PC-3 (cell line): ENCODE data around the gene MED13L. TPM values are rescaled to one million over a fixed set of nuclear protein-coding genes. Genes with fewer than 3 reads are reported as not detected.

Experiments
- ATAC-seq: fragments of 200-7000 bp; cut with Tn5 transposase; 2 replicates; pipeline ENCODE4 v1.9.1; 2020; ENCODE audit warnings: mild to moderate bottlenecking, moderate library complexity
- BruUV-seq: library from RNA; stranded (reverse); fragments of 400-500 nt; replicated peaks from 2 replicates; lab custom pipeline; 2021; lab: Mats Ljungman, UMichigan
- CTCF ChIA-PET: fragments of 300-600 bp; sonication (Branson Sonifier 250); formaldehyde crosslinking; loops from one replicate; lab custom pipeline; 2022; ENCODE audit warnings: antibody characterized with exemption; lab: Charles Lee
- POLR2A ChIA-PET: fragments of 300-600 bp; sonication (Branson Sonifier 250); formaldehyde crosslinking; loops from one replicate; lab custom pipeline; 2022; ENCODE audit warnings: antibody characterized with exemption; ENCODE audit not compliant: unreplicated experiment; lab: Charles Lee
- DNase-seq: peaks from one replicate; pipeline ENCODE4 v3.0.0-alpha.2; 2015
- H2AFZ ChIP-seq: fragments of 300-600 bp; sonication (generic); 2 replicates; pipeline ENCODE4 v1.6.0; 2016; ENCODE audit warnings: antibody characterized with exemption, low read length
- H3F3A ChIP-seq: fragments of 300-600 bp; sonication (generic); one replicate; pipeline ENCODE4 v1.6.0; 2017; ENCODE audit warnings: antibody characterized with exemption, low read length, control low read depth, mild to moderate bottlenecking; ENCODE audit not compliant: unreplicated experiment
- H3K27ac ChIP-seq: fragments of 300-600 bp; sonication (generic); 2 replicates; pipeline ENCODE4 v1.5.1; 2016; ENCODE audit warnings: mild to moderate bottlenecking, low read length
- H3K27me3 ChIP-seq: fragments of 300-600 bp; sonication (generic); 2 replicates; pipeline ENCODE4 v1.6.1; 2016; ENCODE audit warnings: low read length, mixed read lengths
- H3K36me3 ChIP-seq: fragments of 300-600 bp; sonication (generic); 2 replicates; pipeline ENCODE4 v1.6.1; 2016; ENCODE audit warnings: low read depth, mixed run types, low read length, mixed read lengths
- H3K4me1 ChIP-seq: fragments of 300-600 bp; sonication (generic); 2 replicates; pipeline ENCODE4 v1.5.1; 2016; ENCODE audit warnings: low read length; ENCODE audit not compliant: insufficient read depth
- H3K4me2 ChIP-seq: fragments of 300-600 bp; sonication (generic); 2 replicates; pipeline ENCODE4 v1.6.0; 2016; ENCODE audit warnings: low read length
- H3K4me3 ChIP-seq: fragments of 300-600 bp; sonication (generic); 2 replicates; pipeline ENCODE4 v1.5.1; 2016; ENCODE audit warnings: mild to moderate bottlenecking, low read length, mixed read lengths
- H3K79me2 ChIP-seq: fragments of 300-600 bp; sonication (generic); 2 replicates; pipeline ENCODE4 v1.6.1; 2017; ENCODE audit warnings: low read length, mixed read lengths
- H3K9ac ChIP-seq: fragments of 300-600 bp; sonication (generic); 2 replicates; pipeline ENCODE4 v1.6.0; 2016; ENCODE audit warnings: mild to moderate bottlenecking, low read length
- H3K9me2 ChIP-seq: fragments of 300-600 bp; sonication (generic); replicated peaks from 2 replicates; pipeline ENCODE4 v1.6.1; 2016; ENCODE audit warnings: mixed run types, low read length, mixed read lengths
- H3K9me3 ChIP-seq: fragments of 300-600 bp; sonication (generic); 2 replicates; pipeline ENCODE4 v1.6.1; 2016; ENCODE audit warnings: low read length, mixed read lengths
- H4K20me1 ChIP-seq: fragments of 300-600 bp; sonication (generic); 2 replicates; pipeline ENCODE4 v1.6.1; 2016; ENCODE audit warnings: low read length, mixed read lengths
- EZH2 ChIP-seq: fragments of 300-600 bp; sonication (generic); IDR thresholded peaks from one replicate; pipeline ENCODE4 v1.6.1; 2017; ENCODE audit warnings: antibody characterized with exemption, mild to moderate bottlenecking, low read length; ENCODE audit not compliant: unreplicated experiment
- EZH2phosphoT487 ChIP-seq: fragments of 300-600 bp; sonication (generic); IDR thresholded peaks from 2 replicates; pipeline ENCODE4 v1.6.1; 2018; ENCODE audit warnings: mild to moderate bottlenecking, antibody characterized with exemption, low read length, borderline replicate concordance
- intact Hi-C: fragments of 100-400 bp; cut with micrococcal nuclease; formaldehyde crosslinking; loops from 2 replicates; pipeline ENCODE4 v1.9.0; 2023
- total RNA-seq: library from RNA; depleted of rRNA; stranded (reverse); fragments of >200 nt; gene quantifications from 2 replicates; pipeline ENCODE4 v1.2.3, GENCODE V29; 2014
- TF ChIP-seq, protein P1 (sequence below): fragments of 300-600 bp; sonication (generic); conservative IDR thresholded peaks from 2 replicates; pipeline ENCODE4 v1.5.1; 2017; ENCODE audit warnings: antibody characterized with exemption, low read depth, mild to moderate bottlenecking, low read length

Gene MED13L
- total RNA-seq, 1 experiment from 2014 or later = 61.2 TPM

DNA sequence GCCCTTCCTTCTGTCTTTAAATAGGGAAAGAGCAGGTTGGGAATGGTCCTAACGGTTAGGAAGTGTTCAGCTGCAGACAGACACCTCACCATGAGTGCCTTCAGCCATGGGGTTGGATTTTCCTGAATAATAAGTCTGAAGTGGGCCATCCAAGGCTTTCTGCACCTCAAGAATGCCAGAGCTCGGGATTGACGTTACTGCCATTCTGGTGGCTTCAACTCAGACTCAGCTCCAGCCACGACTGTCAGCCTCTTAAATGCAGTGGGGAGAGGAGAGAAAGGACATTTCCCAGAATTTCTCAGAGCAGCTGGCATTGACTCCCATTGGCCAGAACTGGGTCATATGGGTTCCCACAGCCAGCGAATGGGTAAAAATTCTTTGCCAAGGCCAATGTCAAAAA, 363.4 kb downstream of the MED13L start:
- ChIA-PET CTCF (no interaction called here), POLR2A (no interaction called here)
- ATAC-seq (no peak), DNase-seq (no peak)
- BruUV-seq = no TSS peak
- H3K27me3 ChIP-seq = peaks cover 3% of the 10 kb centered on the region; the same call in 1 of the 2 replicates
- intact Hi-C loops = loop anchor here (10.0 kb wide), 2 partner anchors 279 to 1929 kb away; no protein-coding TSS in a partner anchor
- no peaks in the 10 kb centered on the region for H3K9me3 ChIP-seq
- no peaks in the 10 kb centered on the region for H3K79me2 ChIP-seq
- no peak overlapping the region for H3K9ac ChIP-seq
- no peak for TF ChIP-seq EZH2phosphoT487
- no peak for TF ChIP-seq EZH2
- TF ChIP-seq, protein P1, sequence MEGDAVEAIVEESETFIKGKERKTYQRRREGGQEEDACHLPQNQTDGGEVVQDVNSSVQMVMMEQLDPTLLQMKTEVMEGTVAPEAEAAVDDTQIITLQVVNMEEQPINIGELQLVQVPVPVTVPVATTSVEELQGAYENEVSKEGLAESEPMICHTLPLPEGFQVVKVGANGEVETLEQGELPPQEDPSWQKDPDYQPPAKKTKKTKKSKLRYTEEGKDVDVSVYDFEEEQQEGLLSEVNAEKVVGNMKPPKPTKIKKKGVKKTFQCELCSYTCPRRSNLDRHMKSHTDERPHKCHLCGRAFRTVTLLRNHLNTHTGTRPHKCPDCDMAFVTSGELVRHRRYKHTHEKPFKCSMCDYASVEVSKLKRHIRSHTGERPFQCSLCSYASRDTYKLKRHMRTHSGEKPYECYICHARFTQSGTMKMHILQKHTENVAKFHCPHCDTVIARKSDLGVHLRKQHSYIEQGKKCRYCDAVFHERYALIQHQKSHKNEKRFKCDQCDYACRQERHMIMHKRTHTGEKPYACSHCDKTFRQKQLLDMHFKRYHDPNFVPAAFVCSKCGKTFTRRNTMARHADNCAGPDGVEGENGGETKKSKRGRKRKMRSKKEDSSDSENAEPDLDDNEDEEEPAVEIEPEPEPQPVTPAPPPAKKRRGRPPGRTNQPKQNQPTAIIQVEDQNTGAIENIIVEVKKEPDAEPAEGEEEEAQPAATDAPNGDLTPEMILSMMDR = no peak
- H2AFZ ChIP-seq = no peak overlapping the region
- no peaks in the 10 kb centered on the region for H3K9me2 ChIP-seq
- no peaks in the 10 kb centered on the region for H3K4me1 ChIP-seq
- no peak overlapping the region for H3K4me2 ChIP-seq
- H3K36me3 ChIP-seq = no peaks in the 10 kb centered on the region
- H3K27ac ChIP-seq = no peak overlapping the region
- H4K20me1 ChIP-seq = no peaks in the 10 kb centered on the region
- H3F3A ChIP-seq = no peaks in the 10 kb centered on the region
- no peak overlapping the region for H3K4me3 ChIP-seq

- intact Hi-C loops = loop anchor here (10.0 kb wide), 2 partner anchors 278 to 1928 kb away; no protein-coding TSS in a partner anchor
- ATAC-seq = no peak
Measured at GRCh38 chr12:115912440-115912839, 365.1 kb downstream of the MED13L start.

DNA sequence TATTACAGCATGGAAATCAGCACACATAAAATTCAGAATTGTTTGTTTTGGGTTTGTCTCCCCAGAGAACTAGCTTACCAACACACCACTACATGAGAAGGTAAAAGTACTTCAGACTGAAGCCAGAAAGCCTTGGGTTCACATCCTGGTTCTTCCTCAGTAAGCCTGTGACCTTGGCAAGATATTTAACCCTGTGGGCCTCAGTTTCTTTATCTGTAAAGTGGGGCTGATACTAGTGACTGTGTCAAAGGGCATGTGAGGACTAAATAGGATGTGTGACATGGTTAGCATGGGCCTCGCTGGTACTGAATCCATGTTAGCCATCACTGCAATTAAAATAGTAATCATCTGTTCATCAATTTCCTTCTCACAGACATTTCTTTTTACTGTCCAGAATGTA, 366.1 kb downstream of the MED13L start:
- no peaks in the 10 kb centered on the region for H3K9me2 ChIP-seq
- H3K9ac ChIP-seq = no peak overlapping the region
- intact Hi-C loops = loop anchor here (10.0 kb wide), 2 partner anchors 277 to 1927 kb away; no protein-coding TSS in a partner anchor
- no peaks in the 10 kb centered on the region for H3K9me3 ChIP-seq
- H3K4me1 ChIP-seq = no peaks in the 10 kb centered on the region
- H3F3A ChIP-seq = no peaks in the 10 kb centered on the region
- DNase-seq (no peak), ATAC-seq (no peak)
- no peak overlapping the region for H2AFZ ChIP-seq
- ChIA-PET POLR2A (no interaction called here), CTCF (interaction anchor here (0.6 kb wide), 1 partner anchor 153 kb away, joined by 3 read pairs; no protein-coding TSS in a partner anchor)
- no TSS peak for BruUV-seq
- no peak overlapping the region for H3K4me3 ChIP-seq
- no peaks in the 10 kb centered on the region for H3K79me2 ChIP-seq
- H3K27me3 ChIP-seq = no peaks in the 10 kb centered on the region
- TF ChIP-seq EZH2 (no peak), EZH2phosphoT487 (no peak)
- TF ChIP-seq, protein P1 = no peak
- H4K20me1 ChIP-seq = no peaks in the 10 kb centered on the region
- H3K27ac ChIP-seq = no peak overlapping the region
- no peaks in the 10 kb centered on the region for H3K36me3 ChIP-seq
- no peak overlapping the region for H3K4me2 ChIP-seq

More at GRCh38 chr12:115912440-115912839, 365.1 kb downstream of the MED13L start:
- BruUV-seq = no TSS peak
- H3K9me3 ChIP-seq = no peaks in the 10 kb centered on the region
- no peak overlapping the region for H3K9ac ChIP-seq
- ChIA-PET CTCF (no interaction called here), POLR2A (no interaction called here)
- no peaks in the 10 kb centered on the region for H3K9me2 ChIP-seq
- H3K36me3 ChIP-seq = no peaks in the 10 kb centered on the region
- TF ChIP-seq EZH2 (no peak), EZH2phosphoT487 (no peak)
- TF ChIP-seq, protein P1 = no peak
- no peaks in the 10 kb centered on the region for H3K79me2 ChIP-seq
- no peaks in the 10 kb centered on the region for H4K20me1 ChIP-seq
- no peak overlapping the region for H3K4me2 ChIP-seq
- no peak for DNase-seq
- H3F3A ChIP-seq = no peaks in the 10 kb centered on the region
- no peak overlapping the region for H3K4me3 ChIP-seq
- H3K27ac ChIP-seq = no peak overlapping the region
- no peak overlapping the region for H2AFZ ChIP-seq
- no peaks in the 10 kb centered on the region for H3K27me3 ChIP-seq
- no peaks in the 10 kb centered on the region for H3K4me1 ChIP-seq
